ENCODE results near the gene OSGEP. TPM values are rescaled to one million over a fixed set of nuclear protein-coding genes. Genes with fewer than 3 reads are reported as not detected.

The OSGEP gene
- total RNA-seq, 6 donors from 2014 or later = 31.7 to 58.8 (median 48.1) TPM

DNA sequence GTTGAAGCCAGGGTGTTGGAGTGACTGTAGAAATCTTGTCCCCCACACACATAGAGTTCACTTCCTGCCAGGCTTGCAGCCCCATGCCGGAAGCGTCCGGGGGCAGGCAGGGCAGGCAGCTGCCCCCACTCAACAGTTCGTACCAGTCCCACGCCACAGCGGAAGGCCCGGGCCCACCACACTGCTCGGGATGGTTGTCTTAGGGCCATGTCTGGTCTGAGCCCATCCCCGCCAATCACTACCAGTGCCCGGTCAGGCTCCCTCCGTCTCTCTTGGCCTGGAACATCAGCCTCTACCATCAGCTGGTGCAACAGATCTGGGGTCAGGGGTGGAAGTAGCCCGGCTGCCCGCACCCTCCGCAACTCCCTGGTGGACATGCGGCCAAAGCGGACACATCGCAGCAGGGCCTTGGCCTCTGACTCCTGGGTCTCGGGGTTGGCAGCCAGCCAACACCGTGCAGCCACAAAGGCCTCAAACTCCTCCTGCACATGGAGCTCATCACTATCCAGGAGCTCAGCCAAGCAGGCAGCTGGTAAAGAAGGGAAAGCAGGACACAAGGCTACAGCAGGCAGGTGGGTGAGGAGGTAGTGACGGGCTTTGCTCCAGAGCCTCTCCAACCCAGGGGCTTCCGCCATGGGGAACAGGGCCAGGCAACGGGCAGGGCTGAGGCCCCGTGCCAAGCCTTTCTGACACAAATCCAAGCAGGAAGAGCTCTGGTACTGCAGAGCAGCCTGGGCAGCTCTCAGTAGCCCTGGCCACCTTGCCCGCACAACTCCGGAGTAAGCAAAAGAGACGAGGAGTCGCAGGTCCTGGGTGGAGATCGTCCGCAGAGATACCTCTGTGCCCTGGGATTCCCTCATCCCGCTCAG, 24.6 kb downstream of the OSGEP start:
- H3K36me3 ChIP-seq = no peaks in the 10 kb centered on the region
- peaks cover 2 to 24% (median 12%) of the 10 kb centered on the region in 4 donors for H3K4me1 ChIP-seq
- 64 to 77% methylated on average over 7 to 23 of the region's 30 CpGs for WGBS, 2 donors
- DNase-seq (peak; percentile 51 to 65), ATAC-seq (ENCODE audit: low FRiP score in 2 of 2) (peak; percentile 9 to 24)
- no peak overlapping the region for H3K27ac ChIP-seq
- no peaks in the 10 kb centered on the region for H3K27me3 ChIP-seq
- no peaks in the 10 kb centered on the region for H3K9me3 ChIP-seq
- no peak overlapping the region for H3K4me3 ChIP-seq
- no peak for TF ChIP-seq CTCF (IDR thresholded peaks at IDR 0.05)
- TF ChIP-seq POLR2A (IDR thresholded peaks at IDR 0.05) = no peak
- TF ChIP-seq EP300 (IDR thresholded peaks at IDR 0.05) = no peak
- TF ChIP-seq POLR2AphosphoS5 (IDR thresholded peaks at IDR 0.05) = no peak

DNA sequence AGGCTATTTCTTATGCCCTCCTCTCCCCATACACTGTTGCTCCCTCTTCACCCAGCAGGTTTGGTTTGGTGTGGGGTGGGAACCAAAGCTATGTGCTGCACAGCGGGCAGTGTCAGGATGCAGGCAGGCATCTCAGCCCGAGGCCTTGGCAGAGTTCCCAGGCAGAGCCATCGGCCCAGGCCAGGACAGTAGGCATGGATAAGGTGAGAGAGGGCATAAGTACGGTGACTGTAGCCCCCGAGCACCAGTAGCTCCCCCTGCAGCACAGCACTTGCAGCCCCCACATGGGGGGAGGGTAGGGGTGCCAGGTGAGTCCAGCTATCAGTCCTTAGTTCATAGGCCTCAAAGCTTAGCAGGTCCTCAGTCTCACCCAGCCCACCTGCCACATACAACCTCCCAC, 25.8 kb downstream of the OSGEP start:
- no peak for TF ChIP-seq POLR2AphosphoS5 (IDR thresholded peaks at IDR 0.05)
- no peak for TF ChIP-seq EP300 (IDR thresholded peaks at IDR 0.05)
- no peak for TF ChIP-seq POLR2A (IDR thresholded peaks at IDR 0.05)
- no peak for TF ChIP-seq CTCF (IDR thresholded peaks at IDR 0.05)
- peaks cover 2 to 24% (median 12%) of the 10 kb centered on the region in 4 donors for H3K4me1 ChIP-seq
- ATAC-seq (ENCODE audit: low FRiP score in 2 of 2) = peak in 1 of 2 donors; percentile 52
- no peaks in the 10 kb centered on the region for H3K9me3 ChIP-seq
- whole genome bisulfite sequencing, 2 donors = 57 to 60% methylated on average over 5 of the region's 5 CpGs
- no peak overlapping the region for H3K27ac ChIP-seq
- H3K36me3 ChIP-seq = no peaks in the 10 kb centered on the region
- no peak for DNase-seq
- H3K4me3 ChIP-seq = no peak overlapping the region
- no peaks in the 10 kb centered on the region for H3K27me3 ChIP-seq

DNA sequence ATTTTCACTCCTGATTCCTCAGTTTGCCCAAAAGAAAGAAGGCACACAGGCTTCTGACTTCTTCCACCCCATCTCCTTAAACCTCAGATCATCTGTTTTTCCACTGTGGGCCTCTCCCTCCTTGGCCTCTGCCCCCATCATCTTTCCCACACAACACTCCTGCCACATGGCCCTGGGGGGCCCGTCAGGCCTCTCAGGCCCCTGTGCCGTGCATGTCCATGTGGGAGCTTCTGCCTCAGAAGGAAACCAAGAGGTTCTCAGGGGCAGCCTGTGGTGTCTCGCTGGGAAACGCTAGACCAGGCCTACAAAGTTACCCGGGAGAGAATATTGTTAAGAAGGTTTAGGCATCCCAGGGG, 26.6 kb downstream of the OSGEP start:
- Histone ChIP-seq H3K27me3 (no peaks in the 10 kb centered on the region), H3K4me1 (peaks cover 2 to 24% (median 12%) of the 10 kb centered on the region in 4 donors), H3K4me3 (no peak overlapping the region), H3K27ac (peak overlapping the region in 2 of 4 donors; percentile 35 to 46), H3K9me3 (no peaks in the 10 kb centered on the region), H3K36me3 (no peaks in the 10 kb centered on the region)
- TF ChIP-seq CTCF (IDR thresholded peaks at IDR 0.05) = no peak
- TF ChIP-seq EP300 (IDR thresholded peaks at IDR 0.05) = no peak
- no peak for TF ChIP-seq POLR2AphosphoS5 (IDR thresholded peaks at IDR 0.05)
- TF ChIP-seq POLR2A (IDR thresholded peaks at IDR 0.05) = no peak
- 74 to 87% methylated on average over 5 of the region's 5 CpGs for WGBS, 2 donors
- DNase-seq (no peak), ATAC-seq (ENCODE audit: low FRiP score in 2 of 2) (no peak)

DNA sequence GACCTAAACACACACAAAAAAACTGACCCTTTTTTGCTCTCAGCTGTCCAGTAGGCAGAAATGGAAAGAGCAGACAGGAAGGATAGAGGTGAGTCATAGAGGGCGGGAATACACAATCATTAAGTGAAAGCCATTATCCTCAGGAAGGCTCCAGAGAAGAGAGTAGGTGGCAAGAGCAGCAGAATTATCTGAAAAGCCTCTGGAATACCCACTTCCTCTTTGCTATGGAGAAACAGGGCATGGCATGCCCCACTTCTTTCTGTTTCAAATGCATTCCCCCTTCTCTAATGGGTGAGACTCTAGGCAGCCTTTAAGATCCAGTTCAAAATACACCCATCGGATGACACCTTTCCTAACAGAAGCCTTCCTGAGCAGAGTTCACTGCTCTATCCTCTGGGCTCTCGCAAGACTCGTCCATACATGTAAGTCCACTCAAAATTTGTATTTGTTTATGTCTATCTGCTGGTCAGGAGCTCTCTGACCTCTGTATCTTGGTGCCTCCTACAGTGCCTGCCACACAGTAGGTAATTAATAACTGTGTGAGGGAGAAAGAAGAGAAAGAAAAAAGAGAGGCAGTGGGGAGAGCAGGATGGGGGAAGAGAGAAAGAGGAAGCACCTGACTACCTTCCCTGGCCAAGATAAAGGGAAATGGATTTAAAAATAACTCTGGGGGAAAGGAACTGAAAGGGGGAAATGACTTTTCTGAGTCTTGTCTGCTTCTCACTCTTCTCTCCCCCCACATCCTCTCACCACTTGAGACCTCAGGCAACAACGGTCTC, 27.2 kb downstream of the OSGEP start:
- no peak for TF ChIP-seq POLR2AphosphoS5 (IDR thresholded peaks at IDR 0.05)
- no peak for TF ChIP-seq CTCF (IDR thresholded peaks at IDR 0.05)
- TF ChIP-seq EP300 (IDR thresholded peaks at IDR 0.05) = no peak
- TF ChIP-seq POLR2A (IDR thresholded peaks at IDR 0.05) = no peak
- 41 to 46% methylated on average over 5 of the region's 5 CpGs for WGBS, 2 donors
- Histone ChIP-seq H3K27me3 (no peaks in the 10 kb centered on the region), H3K4me1 (peaks cover 2 to 24% (median 12%) of the 10 kb centered on the region in 4 donors), H3K4me3 (no peak overlapping the region), H3K9me3 (no peaks in the 10 kb centered on the region), H3K27ac (peak overlapping the region in 2 of 4 donors; percentile 35 to 46), H3K36me3 (no peaks in the 10 kb centered on the region)
- peak in 1 of 2 donors; percentile 72 for ATAC-seq (ENCODE audit: low FRiP score in 2 of 2)
- DNase-seq = no peak
